B cell (primary cell): Measurements from ENCODE around the gene PPIP5K2. TPM values are rescaled to one million over a fixed set of nuclear protein-coding genes. Genes with fewer than 3 reads are reported as not detected.

Experiments used
- ATAC-seq: fragments of 200-7000 bp; cut with Tn5 transposase; one replicate; pipeline ENCODE4 v1.10.0; 2021; ENCODE audit warnings: low read depth, mild to moderate bottlenecking, moderate number of reproducible peaks, moderate library complexity
- CTCF ChIA-PET: fragments of 350-600 bp; sonication (Branson Sonifier 250); formaldehyde crosslinking; loops from one replicate; lab custom pipeline; 2021; ENCODE audit warnings: antibody characterized with exemption, inconsistent platforms; lab: Charles Lee
- POLR2A ChIA-PET: fragments of 350-600 bp; sonication (Branson Sonifier 250); formaldehyde crosslinking; loops from one replicate; lab custom pipeline; 2021; ENCODE audit warnings: antibody characterized with exemption; lab: Charles Lee
- DNase-seq: peaks from one replicate; pipeline ENCODE4 v3.0.0; 2013
- H2AFZ ChIP-seq: 2 replicates; pipeline ENCODE4 v1.6.1; 2012; ENCODE audit warnings: mild to moderate bottlenecking, low read depth, low read length; ENCODE audit not compliant: insufficient read depth, poor library complexity, severe bottlenecking
- H3K27ac ChIP-seq, 2 donors: 1 replicate in 1 of 2; 2 replicates in 1 of 2; pipeline ENCODE4 v1.5.1; 2012 to 2013; ENCODE audit warnings: low read length in 2 of 2, mild to moderate bottlenecking in 2 of 2, moderate library complexity in 1 of 2
- H3K27me3 ChIP-seq, 4 experiments: fragments of 200-600 bp in 1 of 4; sonication (generic) in 1 of 4; replicated peaks in 1 of 4; 1 replicate in 2 of 4; 2 replicates in 2 of 4; pipeline versions ENCODE4 v1.6.1 to v1.7.0; 2013 to 2016; ENCODE audit warnings: low read length in 3 of 4, mild to moderate bottlenecking in 2 of 4, mixed read lengths in 1 of 4, moderate library complexity in 1 of 4; ENCODE audit not compliant: insufficient read depth in 4 of 4, control insufficient read depth in 3 of 4; ENCODE audit errors: control extremely low read depth in 1 of 4
- H3K36me3 ChIP-seq, 2 experiments: replicated peaks in 1 of 2; 1 replicate in 1 of 2; 2 replicates in 1 of 2; pipeline versions ENCODE4 v1.6.1 to v1.7.1; 2013; ENCODE audit warnings: low read length in 1 of 2; ENCODE audit not compliant: insufficient read depth in 2 of 2, control insufficient read depth in 1 of 2; ENCODE audit errors: control extremely low read depth in 1 of 2, extremely low read depth in 1 of 2
- H3K4me1 ChIP-seq, 2 donors: fragments of 200-600 bp in 1 of 2; sonication (generic) in 1 of 2; 1 replicate in 1 of 2; 2 replicates in 1 of 2; pipeline versions ENCODE4 v1.5.1 to v1.6.1; 2013 to 2017; ENCODE audit warnings: low read length in 2 of 2; ENCODE audit not compliant: control insufficient read depth in 2 of 2, insufficient read depth in 2 of 2
- H3K4me2 ChIP-seq: replicated peaks from 2 replicates; pipeline ENCODE3; 2012; ENCODE audit warnings: mild to moderate bottlenecking, low read depth, low read length; ENCODE audit not compliant: poor library complexity, severe bottlenecking
- H3K4me3 ChIP-seq, 5 experiments: fragments of 200-600 bp in 1 of 5; sonication (generic) in 1 of 5; 1 replicate in 3 of 5; 2 replicates in 2 of 5; pipeline versions ENCODE4 v1.5.1 to v1.7.0; 2011 to 2016; ENCODE audit warnings: low read length in 4 of 5, mild to moderate bottlenecking in 4 of 5, low read depth in 2 of 5, control low read depth in 1 of 5, moderate library complexity in 1 of 5; ENCODE audit not compliant: insufficient read depth in 1 of 5; ENCODE audit errors: control extremely low read depth in 1 of 5, extremely low read depth in 1 of 5
- H3K79me2 ChIP-seq: fragments of 200-600 bp; sonication (generic); one replicate; pipeline ENCODE4 v1.6.0; 2016; ENCODE audit warnings: low read length; ENCODE audit not compliant: control insufficient read depth, insufficient read depth
- H3K9ac ChIP-seq: fragments of 200-600 bp; sonication (generic); 2 replicates; pipeline ENCODE4 v1.6.1; 2017; ENCODE audit warnings: mild to moderate bottlenecking, low read length, moderate library complexity
- H3K9me3 ChIP-seq, 3 donors: one replicate each; pipeline versions ENCODE4 v1.6.1 to v1.7.1; 2013; ENCODE audit warnings: low read length in 2 of 3; ENCODE audit not compliant: control insufficient read depth in 2 of 3, insufficient read depth in 1 of 3; ENCODE audit errors: control extremely low read depth in 1 of 3
- H4K20me1 ChIP-seq: 2 replicates; pipeline ENCODE4 v1.6.0; 2012; ENCODE audit warnings: mild to moderate bottlenecking, low read length; ENCODE audit not compliant: insufficient read depth, control insufficient read depth, poor library complexity, severe bottlenecking
- H3K27ac Mint-ChIP-seq: one replicate; pipeline ENCODE4 v1.8.0; 2021; ENCODE audit warnings: mixed read lengths
- H3K27me3 Mint-ChIP-seq: one replicate; pipeline ENCODE4 v1.8.0; 2021; ENCODE audit warnings: mixed read lengths
- H3K4me1 Mint-ChIP-seq: one replicate; pipeline ENCODE4 v1.8.0; 2021; ENCODE audit warnings: mixed read lengths
- H3K4me3 Mint-ChIP-seq: one replicate; pipeline ENCODE4 v1.8.0; 2021; ENCODE audit warnings: mixed read lengths
- H3K9me3 Mint-ChIP-seq: one replicate; pipeline ENCODE4 v1.8.0; 2022; ENCODE audit warnings: mixed read lengths; ENCODE audit not compliant: insufficient read depth
- CTCF ChIP-seq: fragments of 200-600 bp; IDR thresholded peaks from one replicate; pipeline ENCODE4 v1.8.0; 2022; ENCODE audit warnings: antibody characterized with exemption, mild to moderate bottlenecking
- EZH2 ChIP-seq: IDR thresholded peaks from 2 replicates; pipeline ENCODE4 v1.6.1; 2012; ENCODE audit warnings: borderline replicate concordance, low read depth, mild to moderate bottlenecking, moderate library complexity, low read length; ENCODE audit not compliant: insufficient read depth, poor library complexity, severe bottlenecking
- WGBS: methylation state at CpG from one replicate; pipeline ENCODE4 v1.1.5; 2013; ENCODE audit warnings: missing lambda C conversion rate; ENCODE audit not compliant: insufficient coverage; 5-methylcytosine and 5-hydroxymethylcytosine counted together
- intact Hi-C: fragments of 100-400 bp; cut with micrococcal nuclease; formaldehyde crosslinking; loops from one replicate; pipeline ENCODE4 v1.10.0; 2022
- polyA plus RNA-seq: library from polyadenylated mRNA; depleted of rRNA; stranded (reverse); fragments of >200 nt; gene quantifications from 2 replicates; pipeline ENCODE4 v1.2.3, GENCODE V29; 2012
- total RNA-seq, 2 donors: library from RNA; stranded (reverse); fragments of 120-200 nt in 1 of 2; gene quantifications; 1 replicate in 1 of 2; 2 replicates in 1 of 2; pipeline versions ENCODE4 v1.2.3 to v1.2.4, GENCODE V29; 2013 to 2022

PPIP5K2 gene
- total and polyA plus RNA-seq, 2 donors (not counting 1 experiment from before 2014, with no cell fraction given): 14.5 to 80.5 TPM

GRCh38 chr5:103102234-103102633 lies 17.9 kb upstream of the PPIP5K2 start:
- no peak overlapping the region for H2AFZ ChIP-seq
- DNase-seq: no peak
- H3K4me2 ChIP-seq: no peak overlapping the region
- no peak for ATAC-seq
- H3K27me3 Mint-ChIP-seq: no peaks in the 10 kb centered on the region
- H3K4me1 Mint-ChIP-seq: no peaks in the 10 kb centered on the region
- peaks cover 10 to 18% of the 10 kb centered on the region in 2 experiments for H3K36me3 ChIP-seq
- H4K20me1 ChIP-seq: no peaks in the 10 kb centered on the region
- no peak overlapping the region for H3K27ac ChIP-seq
- no peaks in the 10 kb centered on the region for H3K79me2 ChIP-seq
- no peaks in the 10 kb centered on the region for H3K4me1 ChIP-seq
- H3K27ac Mint-ChIP-seq: no peak overlapping the region
- H3K9me3 ChIP-seq: no peaks in the 10 kb centered on the region
- H3K9me3 Mint-ChIP-seq: no peaks in the 10 kb centered on the region
- ChIA-PET CTCF (no interaction called here), POLR2A (no interaction called here)
- H3K4me3 ChIP-seq: no peak overlapping the region
- H3K4me3 Mint-ChIP-seq: no peak overlapping the region
- no peaks in the 10 kb centered on the region for H3K27me3 ChIP-seq
- intact Hi-C loops: no loop called here
- no peak for TF ChIP-seq CTCF
- TF ChIP-seq EZH2: no peak
- no CpG with 5 or more reads among the region's 1 CpG for WGBS
- no peak overlapping the region for H3K9ac ChIP-seq

- Histone ChIP-seq H4K20me1 (no peaks in the 10 kb centered on the region), H3K9ac (no peak overlapping the region), H3K27ac (no peak overlapping the region), H3K27me3 (no peaks in the 10 kb centered on the region), H3K4me2 (no peak overlapping the region), H3K4me3 (no peak overlapping the region), H3K4me1 (peaks cover 5 to 12% of the 10 kb centered on the region in 2 donors), H2AFZ (no peak overlapping the region), H3K79me2 (peaks cover 9% of the 10 kb centered on the region), H3K36me3 (peaks cover 6 to 8% of the 10 kb centered on the region in 2 experiments), H3K9me3 (peaks cover 0 to 2% (median 0%) of the 10 kb centered on the region in 3 donors)
- H3K27me3 Mint-ChIP-seq: no peaks in the 10 kb centered on the region
- peaks cover 3% of the 10 kb centered on the region for H3K9me3 Mint-ChIP-seq
- no peak for TF ChIP-seq CTCF
- TF ChIP-seq EZH2: no peak
- H3K27ac Mint-ChIP-seq: no peak overlapping the region
- WGBS: no CpG with 5 or more reads among the region's 2 CpGs
- peaks cover 30% of the 10 kb centered on the region for H3K4me1 Mint-ChIP-seq
- intact Hi-C loops: no loop called here
- ChIA-PET POLR2A (no interaction called here), CTCF (no interaction called here)
- no peak overlapping the region for H3K4me3 Mint-ChIP-seq
- DNase-seq (no peak), ATAC-seq (no peak)
Observed at GRCh38 chr5:103108086-103108485, 12.0 kb upstream of the PPIP5K2 start.
